ENCODE results near the gene TPSD1.
"Not testable (repeated sequence)": the region's sequence is repeated elsewhere in the genome, so short reads cannot be mapped to it uniquely, and the experiment has no call there.

The TPSD1 gene

DNA sequence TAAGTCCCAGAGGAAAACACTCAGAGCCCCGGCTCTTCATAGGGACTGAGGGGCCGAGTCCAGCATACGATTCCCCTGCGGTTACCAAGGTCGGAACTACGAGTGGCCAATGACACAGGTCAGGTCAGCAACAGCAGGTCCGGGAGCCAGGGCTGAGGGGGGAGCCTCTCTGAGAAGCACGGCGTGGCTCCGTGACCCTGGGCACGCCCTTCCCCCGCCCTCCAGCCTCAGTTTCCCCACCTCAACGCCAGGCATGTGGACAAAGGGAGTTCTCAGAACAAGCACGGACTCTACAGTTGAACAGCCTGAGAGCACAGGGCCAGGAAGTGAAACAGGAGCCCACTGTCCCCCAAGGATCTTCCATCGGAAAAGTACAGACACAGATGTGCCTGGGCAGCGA lies 25.6 kb downstream of the TPSD1 start:
- no peak for DNase-seq (ENCODE audit: low read depth in 3 of 3)

DNA sequence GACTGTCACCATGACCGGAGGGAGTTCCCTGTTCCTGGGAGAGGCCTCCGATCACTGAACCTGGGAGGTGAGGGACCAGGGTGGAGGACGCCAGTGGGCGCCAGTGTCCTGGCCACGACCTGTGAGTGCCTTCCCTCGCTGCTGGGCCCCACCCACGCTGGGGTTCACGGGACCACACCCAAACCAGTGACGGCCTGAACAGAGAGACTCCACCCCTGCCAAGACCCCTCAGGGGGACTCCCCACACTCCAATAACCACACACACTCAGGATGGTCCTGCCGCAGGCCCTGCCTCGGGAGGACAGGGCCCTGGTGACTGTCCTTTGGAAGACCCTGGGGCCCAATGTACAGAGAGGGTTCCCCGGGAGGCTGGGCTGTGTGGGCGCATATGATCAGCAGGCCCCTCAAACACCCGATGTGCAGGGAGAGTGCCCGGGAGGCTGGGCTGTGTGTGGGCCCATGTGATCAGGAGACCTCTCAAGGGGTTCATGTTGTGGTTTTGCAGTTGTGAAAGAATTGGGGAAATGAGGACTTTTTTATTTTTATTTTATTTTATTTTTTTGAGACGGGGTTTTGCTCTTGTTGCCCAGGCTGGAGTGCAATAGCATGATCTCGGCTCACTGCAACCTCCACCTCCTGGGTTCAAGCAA lies 26.6 kb downstream of the TPSD1 start:
- no peak for DNase-seq (ENCODE audit: low read depth in 3 of 3)

GRCh38 chr16:1283296-1283695 lies 27.4 kb downstream of the TPSD1 start:
- DNase-seq (ENCODE audit: low read depth in 3 of 3): no peak

DNA sequence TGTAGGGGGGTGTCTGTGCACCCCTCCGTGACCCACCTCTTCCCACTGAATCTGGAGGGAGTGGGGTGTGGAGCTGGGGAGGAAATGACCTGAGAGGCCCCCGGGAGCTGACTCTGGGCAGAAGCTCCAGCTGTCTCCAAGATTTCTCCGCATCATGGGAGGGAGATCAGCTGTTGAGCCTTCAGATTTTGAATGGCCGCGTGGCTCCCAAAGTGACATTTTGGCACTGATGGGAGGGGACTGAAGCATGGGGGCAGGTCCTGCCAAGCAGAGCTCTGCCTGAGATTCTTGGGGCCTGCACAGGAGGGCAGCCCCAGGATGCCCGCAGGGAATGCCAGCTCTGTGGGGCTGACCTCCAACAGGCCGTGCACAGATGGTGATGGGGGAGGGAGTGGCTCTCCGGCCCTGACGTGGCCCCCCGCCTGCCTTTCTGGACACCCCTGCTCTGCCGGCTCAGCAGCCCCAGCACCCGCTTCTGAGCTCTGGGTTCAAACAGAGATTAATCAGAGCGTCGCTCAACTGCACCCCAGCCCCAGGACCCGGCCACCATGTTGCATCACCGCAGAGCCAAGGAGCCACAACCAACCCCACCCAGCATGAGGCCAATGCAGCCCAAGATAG lies 28.2 kb downstream of the TPSD1 start:
- no peak for DNase-seq (ENCODE audit: low read depth in 3 of 3)

DNA sequence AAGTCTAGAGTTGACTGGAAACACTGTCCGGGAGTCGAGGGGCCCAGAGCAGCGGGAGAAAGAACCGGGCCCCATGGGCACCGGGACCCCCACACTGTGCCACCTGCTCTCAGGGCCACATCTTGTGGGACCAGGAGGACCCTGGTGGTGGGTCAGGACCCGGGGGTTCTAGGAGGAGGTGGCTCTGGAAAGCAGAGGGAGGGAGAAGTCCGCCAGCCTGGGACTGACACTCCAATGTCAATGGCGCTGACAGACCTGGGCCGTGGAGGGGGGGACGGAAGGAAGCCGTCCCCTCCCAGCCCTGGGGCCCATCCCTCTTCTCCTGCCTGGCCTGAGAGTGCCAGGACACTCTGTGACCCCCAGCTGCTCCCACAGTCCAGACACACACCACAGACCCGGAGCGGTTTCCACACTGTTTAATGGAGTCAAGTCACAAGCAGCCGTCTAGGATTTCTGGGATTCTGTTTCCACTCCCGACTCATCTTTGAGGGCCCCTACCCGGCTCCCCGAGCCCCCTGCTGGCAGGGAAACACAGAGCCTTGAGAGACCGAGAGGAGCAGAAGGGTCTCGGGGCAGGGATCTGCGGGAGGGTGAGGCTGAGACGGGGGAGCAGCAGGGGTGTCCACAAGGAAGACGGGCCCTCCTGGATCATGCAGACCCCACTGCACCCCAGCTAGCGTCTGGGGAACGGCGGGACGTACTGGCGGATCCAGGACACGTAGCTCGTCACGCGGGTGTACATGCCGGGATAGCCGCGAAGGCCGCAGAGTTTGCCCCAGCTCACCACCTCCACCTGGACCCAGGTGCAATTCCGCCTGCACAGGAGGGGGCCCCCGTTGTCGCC lies 30.0 kb downstream of the TPSD1 start:
- DNase-seq (ENCODE audit: low read depth in 3 of 3): no peak

GRCh38 chr16:1286513-1287094 lies 30.7 kb downstream of the TPSD1 start:
- no peak for DNase-seq (ENCODE audit: low read depth in 3 of 3)

DNA sequence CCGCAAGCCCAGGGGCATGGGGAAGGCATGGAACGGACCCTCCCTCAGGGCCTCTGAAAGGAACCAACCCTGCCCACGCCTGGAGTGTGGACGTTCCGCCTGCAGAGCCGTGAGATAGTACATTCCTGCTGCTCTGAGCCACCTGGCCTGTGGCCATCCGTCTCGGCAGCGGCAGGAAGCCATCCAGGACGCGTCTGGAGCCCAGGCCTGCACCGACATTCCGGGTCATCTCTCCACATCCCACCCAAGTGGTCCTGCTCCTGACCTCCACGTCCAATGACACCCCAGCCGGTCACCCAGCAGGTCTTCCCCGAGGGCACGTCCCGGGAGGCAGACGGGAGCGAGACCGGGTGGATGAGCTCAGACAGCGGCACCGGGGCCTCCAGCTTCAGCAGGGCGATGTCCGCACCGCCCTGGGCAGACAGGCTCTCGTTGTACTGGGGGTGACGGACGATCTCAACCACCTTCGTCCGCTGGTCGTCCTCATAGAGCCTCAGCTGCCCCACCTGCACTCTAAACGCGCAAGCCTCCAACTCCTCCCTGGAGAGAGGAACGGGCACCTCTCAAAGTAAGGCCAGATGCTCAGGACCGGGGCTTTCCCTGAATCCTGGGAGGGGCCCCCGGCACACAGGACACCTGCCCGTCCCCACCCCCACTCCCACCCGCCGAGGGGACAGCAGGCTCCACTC lies 32.3 kb downstream of the TPSD1 start:
- no peak for DNase-seq (ENCODE audit: low read depth in 3 of 3)

GRCh38 chr16:1288813-1289476 lies 33.1 kb downstream of the TPSD1 start:
- no peak for DNase-seq (ENCODE audit: low read depth in 3 of 3)

GRCh38 chr16:1289477-1289866 lies 33.6 kb downstream of the TPSD1 start:
- DNase-seq (ENCODE audit: low read depth in 3 of 3): no peak

DNA sequence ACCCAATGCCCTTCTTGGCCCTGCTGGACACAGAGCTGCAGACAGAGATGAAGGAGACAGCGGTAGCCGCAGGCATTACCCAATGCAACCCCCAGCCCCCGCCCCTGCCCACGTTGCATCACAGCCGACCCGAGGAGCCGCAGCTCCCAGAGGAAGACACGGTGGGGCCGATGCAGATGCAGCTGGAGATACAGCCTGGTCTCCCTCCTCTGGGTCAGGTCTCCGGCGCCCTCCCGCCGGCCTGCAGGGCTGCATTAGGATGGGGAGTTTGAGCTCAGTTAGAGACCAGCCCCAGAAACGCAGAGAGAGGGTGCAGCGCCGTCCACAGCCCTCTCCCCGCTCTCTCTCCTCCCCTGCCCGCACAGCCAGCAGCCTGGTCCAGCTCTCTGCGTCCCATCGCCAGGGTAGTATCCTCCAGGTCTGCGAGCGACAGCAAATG lies 34.2 kb downstream of the TPSD1 start:
- DNase-seq (ENCODE audit: low read depth in 3 of 3): no peak

DNA sequence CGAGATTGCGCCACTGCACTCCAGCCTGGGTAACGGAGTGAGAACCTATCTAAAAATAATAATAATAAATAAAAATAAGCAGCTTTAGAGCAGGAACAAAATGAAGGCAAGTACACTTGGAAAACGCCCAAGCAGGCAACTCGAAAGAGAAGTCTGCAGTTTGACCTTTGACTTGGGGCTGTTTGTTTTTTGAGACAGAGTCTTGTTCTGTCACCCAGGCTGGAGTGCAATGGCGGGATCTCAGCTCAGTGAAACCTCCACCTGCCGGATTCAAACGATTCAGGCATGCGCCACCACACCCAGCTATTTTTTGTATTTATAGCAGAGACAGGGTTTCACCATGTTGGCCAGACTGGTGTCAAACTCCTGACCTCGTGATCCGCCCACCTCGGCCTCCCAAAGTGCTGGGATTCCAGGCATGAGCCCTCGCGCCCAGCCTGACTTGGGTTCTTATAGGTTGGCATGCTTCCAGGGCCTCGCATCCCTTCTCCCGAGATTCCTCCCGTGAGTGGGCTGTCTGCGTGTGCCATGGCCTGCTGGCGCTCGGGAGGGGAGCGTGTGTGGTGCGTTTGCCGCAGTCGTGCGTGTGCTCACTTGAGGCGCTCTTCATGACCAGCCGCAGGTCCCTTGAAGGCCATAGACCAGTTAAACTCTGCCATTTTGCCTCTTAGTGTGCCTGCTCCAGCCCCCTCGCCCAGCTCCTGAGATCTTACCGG lies 35.1 kb downstream of the TPSD1 start:
- DNase-seq (ENCODE audit: low read depth in 3 of 3): no peak

GRCh38 chr16:1291576-1291974 lies 35.7 kb downstream of the TPSD1 start:
- no peak for DNase-seq (ENCODE audit: low read depth in 3 of 3)

DNA sequence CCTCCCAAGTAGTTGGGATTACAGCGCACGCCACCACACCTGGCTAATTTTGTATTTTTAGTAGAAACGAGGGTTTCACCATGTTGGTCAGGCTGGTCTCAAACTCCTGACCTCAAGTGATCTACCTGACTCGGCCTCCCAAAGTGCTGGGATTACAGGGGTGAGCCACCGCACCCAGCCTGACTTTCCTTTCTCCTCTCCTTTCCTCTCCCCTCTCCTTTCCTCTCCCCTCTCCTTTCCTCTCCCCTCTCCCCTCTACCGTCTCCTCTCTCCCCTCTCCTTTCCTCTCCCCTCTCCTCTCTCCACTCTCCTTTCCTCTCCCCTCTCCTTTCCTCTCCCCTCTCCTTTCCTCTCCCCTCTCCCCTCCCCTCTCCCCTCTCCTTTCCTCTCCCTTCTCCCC lies 36.3 kb downstream of the TPSD1 start:
- DNase-seq (ENCODE audit: low read depth in 3 of 3): not testable (repeated sequence)

DNA sequence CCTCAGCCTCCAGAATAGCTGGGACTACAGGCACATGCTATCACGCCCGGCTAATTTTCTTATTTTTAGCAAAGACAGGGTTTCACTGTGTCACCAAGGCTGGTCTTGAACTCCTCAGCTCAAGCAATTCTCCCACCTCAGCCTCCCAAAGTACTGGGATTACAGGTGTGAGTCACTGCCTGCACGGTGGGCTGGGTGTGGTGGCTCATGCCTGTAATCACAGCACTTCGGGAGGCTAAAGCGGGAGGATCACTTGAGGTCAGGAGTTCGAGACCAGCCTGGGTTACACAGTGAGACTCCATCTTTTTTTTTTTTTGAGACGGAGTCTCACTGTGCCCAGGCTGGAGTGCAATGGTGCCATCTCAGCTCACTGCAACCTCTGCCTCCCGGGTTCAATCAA lies 36.9 kb downstream of the TPSD1 start:
- DNase-seq (ENCODE audit: low read depth in 3 of 3): not testable (repeated sequence)

DNA sequence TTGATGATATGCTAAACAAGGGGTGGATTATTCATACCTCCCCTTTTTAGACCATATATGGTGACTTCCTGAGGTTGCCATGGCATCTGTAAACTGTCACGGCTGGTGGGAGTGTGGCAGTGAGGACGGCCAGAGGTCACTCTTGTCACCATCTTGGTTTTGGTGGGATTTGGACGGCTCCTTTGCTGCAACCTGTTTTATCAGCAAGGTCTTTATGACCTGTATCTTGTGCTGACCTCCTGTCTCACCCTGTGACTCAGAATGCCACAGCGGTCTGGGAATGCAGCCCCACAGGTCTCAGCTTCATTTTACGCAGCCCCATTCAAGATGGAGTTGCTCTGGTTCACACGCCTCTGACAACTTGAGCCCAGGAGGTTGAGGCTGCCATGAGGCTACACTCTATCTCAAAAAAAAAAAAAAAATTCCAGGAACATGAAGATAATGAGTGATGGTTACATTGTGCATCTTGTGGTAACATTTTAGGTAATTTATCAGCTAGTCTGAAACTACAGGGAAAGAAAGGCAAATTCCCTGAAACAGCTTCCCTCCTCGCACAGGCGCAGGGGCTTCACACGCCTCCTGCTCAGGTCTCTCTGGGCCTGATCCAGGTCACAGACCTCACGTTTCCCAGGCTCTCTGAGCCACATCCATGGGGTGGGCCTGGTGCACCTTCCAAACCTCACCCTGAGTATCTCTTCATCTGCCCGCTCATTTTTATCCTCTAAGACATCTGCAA lies 38.2 kb downstream of the TPSD1 start:
- no peak for DNase-seq (ENCODE audit: low read depth in 3 of 3)

DNA sequence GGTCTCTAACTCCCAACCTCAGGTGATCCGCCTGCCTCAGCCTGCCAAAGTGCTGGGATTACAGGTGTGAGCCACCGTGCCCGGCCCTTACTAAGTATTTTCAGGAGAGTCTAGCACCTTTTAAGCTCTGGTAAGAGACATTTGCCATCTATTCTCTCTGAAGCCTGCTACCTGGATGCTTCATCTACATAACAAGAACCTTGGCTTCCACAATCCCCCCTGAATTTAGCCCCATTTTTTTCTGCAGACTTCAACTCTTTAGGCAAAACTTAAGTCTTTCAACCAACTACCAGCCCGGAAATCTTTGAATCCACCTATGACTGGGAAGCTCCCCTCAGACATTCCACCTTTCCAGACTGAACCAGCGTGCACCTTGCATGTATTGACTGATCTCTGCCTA lies 39.6 kb downstream of the TPSD1 start:
- DNase-seq (ENCODE audit: low read depth in 3 of 3): no peak

DNA sequence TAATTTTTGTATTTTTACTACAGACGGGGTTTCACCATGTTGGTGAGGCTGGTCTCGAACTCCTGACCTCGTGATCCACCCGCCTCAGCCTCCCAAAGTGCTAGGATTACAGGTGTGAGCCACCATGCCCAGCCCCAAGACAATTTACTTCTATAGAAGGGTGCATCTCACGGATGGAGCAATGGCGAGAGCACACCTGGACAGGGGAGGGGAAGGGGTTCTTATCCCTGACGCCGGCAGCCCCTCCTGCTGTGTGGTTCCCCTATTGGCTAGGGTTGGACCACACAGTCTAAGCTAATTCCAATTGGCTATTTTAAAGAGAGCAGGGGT lies 40.8 kb downstream of the TPSD1 start:
- DNase-seq (ENCODE audit: low read depth in 3 of 3): not testable (repeated sequence)

- DNase-seq (ENCODE audit: low read depth in 3 of 3): no peak
Measured at GRCh38 chr16:1297018-1297696, 41.3 kb downstream of the TPSD1 start.

DNA sequence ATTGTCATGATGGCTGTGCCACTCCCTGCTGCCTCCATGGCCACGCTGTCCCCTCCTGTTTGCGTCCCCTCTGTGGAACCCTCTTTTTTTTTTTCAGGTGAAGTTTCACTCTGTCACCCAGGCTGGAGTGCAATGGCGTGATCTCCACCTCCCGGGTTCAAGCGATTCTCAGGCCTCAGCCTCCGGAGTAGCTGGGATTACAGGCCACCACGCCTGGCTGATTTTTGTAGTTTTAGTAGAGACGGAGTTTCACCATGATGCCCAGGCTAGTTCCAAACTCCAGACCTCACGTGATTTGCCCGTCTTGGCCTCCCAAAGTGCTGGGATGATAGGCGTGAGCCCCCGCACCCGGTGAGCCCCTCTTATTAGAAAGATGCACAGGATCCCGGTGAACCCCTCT lies 42.5 kb downstream of the TPSD1 start:
- no peak for DNase-seq (ENCODE audit: low read depth in 3 of 3)
